Cardiac fibroblast (primary cell): ENCODE data around the gene RAP1GAP2.
A peak's percentile ranks its signal among the peaks of the same experiment; 100 is the strongest.

Experiments
- DNase-seq, 2 donors: peaks; one replicate each; pipeline versions ENCODE4 v3.0.0 to v3.0.0-alpha.2; 2010; ENCODE audit warnings: low read depth in 2 of 2
- H3K4me3 ChIP-seq, 2 donors: replicated peaks in 1 of 2; 1 replicate in 1 of 2; 2 replicates in 1 of 2; pipeline ENCODE4 v1.5.1; 2011; ENCODE audit warnings: low read depth in 2 of 2, low read length in 2 of 2, mild to moderate bottlenecking in 2 of 2, moderate library complexity in 1 of 2
- TF ChIP-seq, protein P1 (sequence below): IDR thresholded peaks from one replicate; pipeline ENCODE4 v1.5.1; 2011; ENCODE audit warnings: low read depth, mild to moderate bottlenecking, low read length, inconsistent platforms

RAP1GAP2 gene

DNA sequence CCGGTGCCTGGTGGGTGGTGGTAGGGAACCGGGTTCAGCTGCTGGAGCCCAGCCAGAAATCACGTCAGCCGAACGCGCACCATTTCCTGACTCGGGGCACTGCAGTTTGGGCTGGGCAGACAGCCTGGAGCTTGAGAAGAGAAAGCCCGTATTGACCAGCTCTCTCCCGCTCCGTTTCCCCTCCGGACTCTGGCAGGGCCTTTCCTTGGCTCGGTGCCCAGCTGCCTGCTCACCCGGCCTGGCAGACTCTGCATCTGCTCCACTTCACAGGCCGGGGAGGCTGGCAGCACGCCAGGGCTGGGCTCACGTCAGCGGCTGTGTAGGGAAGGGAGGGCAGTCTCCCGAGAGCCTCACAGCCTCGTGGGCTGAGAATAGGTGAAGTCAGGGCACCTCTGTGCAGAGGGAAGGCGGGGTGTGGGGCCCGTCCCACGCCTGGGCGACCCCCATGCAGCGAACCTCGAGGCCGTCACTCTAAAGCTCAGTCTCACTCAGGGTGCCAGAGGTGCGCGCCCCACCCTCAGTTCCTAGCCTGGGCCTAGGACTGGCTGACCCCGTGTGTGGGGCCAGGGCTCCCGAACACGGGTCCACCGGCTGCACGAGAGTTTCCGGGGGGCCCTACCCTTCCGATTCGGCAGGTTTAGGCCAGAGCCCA lies 208.0 kb downstream of the RAP1GAP2 start:
- peak; percentile 97 to 99 for DNase-seq
- no peak overlapping the region for H3K4me3 ChIP-seq
- TF ChIP-seq, protein P1, sequence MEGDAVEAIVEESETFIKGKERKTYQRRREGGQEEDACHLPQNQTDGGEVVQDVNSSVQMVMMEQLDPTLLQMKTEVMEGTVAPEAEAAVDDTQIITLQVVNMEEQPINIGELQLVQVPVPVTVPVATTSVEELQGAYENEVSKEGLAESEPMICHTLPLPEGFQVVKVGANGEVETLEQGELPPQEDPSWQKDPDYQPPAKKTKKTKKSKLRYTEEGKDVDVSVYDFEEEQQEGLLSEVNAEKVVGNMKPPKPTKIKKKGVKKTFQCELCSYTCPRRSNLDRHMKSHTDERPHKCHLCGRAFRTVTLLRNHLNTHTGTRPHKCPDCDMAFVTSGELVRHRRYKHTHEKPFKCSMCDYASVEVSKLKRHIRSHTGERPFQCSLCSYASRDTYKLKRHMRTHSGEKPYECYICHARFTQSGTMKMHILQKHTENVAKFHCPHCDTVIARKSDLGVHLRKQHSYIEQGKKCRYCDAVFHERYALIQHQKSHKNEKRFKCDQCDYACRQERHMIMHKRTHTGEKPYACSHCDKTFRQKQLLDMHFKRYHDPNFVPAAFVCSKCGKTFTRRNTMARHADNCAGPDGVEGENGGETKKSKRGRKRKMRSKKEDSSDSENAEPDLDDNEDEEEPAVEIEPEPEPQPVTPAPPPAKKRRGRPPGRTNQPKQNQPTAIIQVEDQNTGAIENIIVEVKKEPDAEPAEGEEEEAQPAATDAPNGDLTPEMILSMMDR, result no peak

DNA sequence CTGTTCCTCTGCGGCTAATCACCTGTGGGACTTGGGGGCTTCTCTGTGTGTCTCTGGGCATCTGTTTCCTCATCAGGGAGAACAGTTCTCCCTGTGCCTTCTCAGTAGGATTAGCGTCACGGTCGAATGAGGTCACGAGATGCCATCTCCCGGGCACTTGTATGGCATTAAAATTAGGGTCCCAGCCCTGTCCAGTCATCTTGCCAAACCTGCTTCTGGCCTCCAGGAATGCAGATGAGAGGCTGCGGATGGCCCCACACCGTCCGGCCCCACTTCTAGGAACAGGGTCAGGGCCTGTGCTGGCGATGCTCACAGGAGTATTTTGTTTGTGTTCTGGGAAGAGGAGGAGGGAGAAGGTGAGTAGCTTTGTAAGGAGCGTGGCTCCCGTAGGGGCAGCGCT lies 208.7 kb downstream of the RAP1GAP2 start:
- TF ChIP-seq, protein P1, result no peak
- DNase-seq, result no peak
- no peak overlapping the region for H3K4me3 ChIP-seq

DNA sequence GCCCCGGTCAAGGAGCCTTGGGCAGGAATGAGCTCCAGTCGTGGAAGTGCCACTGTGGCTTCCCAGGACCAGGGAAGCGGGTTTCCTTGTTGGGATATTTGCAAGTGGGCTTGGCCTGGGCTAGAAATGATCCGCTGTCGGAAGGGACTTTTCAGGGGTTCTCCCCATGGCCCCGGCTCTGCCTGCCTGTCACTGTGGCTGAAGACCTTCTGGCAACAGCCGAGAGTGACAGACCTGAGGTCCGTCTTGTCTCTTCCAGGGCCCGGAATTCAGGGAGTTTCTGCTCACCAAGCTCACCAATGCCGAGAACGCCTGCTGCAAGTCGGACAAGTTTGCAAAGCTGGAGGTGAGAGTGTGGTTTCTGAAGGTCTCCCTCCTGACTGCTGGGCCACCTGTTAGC lies 209.5 kb downstream of the RAP1GAP2 start:
- no peak for DNase-seq
- TF ChIP-seq, protein P1, result no peak

DNA sequence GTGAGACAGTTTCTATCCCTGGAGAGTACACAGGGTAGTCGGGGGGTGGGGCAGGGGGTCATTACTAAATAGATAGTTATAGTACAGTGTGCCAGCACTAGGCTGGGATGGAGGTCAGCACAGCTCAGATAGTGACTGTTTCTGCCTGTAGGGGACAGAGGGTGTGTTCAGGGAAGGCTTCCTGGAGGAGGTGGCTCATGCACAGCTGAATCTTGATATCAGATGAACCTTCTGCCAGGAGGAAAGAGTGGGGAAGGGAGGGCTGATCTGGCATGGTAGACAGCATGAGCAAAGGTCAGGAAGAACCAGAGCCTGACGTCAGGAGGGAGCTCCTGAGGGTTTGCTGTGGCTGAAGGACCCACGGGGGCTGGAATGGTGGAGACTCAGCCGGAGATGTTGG lies 210.6 kb downstream of the RAP1GAP2 start:
- no peak overlapping the region for H3K4me3 ChIP-seq
- DNase-seq, result no peak
- TF ChIP-seq, protein P1, result no peak

More for the DNA sequence above, 209.5 kb downstream of the RAP1GAP2 start:
- H3K4me3 ChIP-seq, result no peak overlapping the region

DNA sequence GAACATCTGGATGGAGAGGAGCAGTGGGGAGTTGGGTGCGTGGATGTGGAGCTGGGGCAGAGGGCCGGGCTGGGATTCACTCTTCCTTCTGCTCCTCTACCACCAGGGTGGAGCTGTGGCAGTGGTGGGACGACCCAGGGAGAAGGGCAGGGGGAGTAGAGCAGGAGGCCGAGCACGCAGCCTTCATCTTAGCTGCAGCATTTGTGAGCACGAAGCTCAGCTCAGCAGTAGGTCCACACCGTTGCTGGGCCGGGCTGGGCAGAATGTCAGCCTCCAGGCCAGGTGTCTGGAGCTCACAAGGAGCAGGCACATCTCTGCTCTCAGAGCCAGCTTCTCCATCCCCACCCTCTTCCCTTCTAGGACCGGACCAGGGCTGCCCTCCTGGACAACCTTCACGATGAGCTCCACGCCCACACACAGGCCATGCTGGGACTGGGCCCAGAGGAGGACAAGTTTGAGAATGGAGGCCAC lies 211.4 kb downstream of the RAP1GAP2 start:
- no peak overlapping the region for H3K4me3 ChIP-seq
- DNase-seq, result no peak
- TF ChIP-seq, protein P1, result no peak

DNA sequence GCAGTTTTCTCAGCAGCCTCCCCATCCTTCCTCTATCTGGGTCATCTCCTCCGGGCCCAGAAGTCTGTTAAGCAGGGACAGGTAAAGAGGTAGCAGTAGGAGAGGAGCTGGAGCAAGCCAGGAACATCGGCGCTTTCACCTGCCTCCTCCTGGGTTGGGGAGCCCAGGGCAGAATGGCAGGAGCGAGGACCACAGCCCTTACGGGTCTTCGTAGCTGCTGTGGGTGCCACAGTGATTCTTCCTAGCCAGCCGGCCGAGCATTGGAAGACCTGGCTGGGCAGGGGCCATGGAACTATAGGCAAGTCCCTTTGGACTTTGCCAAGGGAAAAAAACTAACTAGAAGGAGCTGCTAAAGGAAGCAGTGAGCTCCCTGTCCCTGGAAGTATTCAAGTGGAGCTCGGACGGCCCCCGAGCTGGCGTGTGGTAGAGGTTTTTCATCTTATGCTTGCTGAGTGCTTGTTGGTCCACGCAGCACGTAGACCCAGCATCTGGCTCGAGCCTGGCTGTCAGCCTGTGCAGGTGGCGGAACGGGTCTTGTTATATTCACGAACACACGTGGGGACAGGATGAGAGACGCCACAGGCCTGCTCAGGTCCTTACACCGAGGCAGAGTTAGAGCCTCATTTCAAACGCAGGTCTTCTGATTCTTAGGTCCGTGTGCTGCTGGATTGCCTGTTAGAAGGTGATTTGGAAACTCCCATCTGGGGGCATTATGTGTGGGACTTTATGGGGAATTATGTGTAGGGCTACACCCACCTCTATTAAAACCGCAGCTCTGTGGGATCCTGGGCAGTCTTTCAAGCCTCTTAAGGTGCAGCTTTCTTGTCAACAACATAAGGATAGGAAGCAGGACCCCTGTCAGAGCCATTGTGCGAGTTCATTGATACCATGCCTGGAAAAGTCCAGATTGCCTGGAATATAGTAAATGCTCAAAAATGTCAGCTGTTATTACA lies 212.4 kb downstream of the RAP1GAP2 start:
- H3K4me3 ChIP-seq, result no peak overlapping the region
- TF ChIP-seq, protein P1, result no peak
- DNase-seq, result no peak
